Mesenchymal stem cell (in vitro differentiated cells and primary cell): ENCODE results near the gene DOCK10.

Source experiments
- DNase-seq: peaks from one replicate; pipeline ENCODE4 v3.0.0-alpha.2; 2013
- H2AFZ ChIP-seq: one replicate; pipeline ENCODE4 v1.6.1; 2013; ENCODE audit warnings: low read depth, mild to moderate bottlenecking, control low read depth, inconsistent platforms, low read length, moderate library complexity
- H2AK5ac ChIP-seq: 2 replicates; pipeline ENCODE4 v1.6.1; 2013; ENCODE audit warnings: low read length, moderate library complexity, mild to moderate bottlenecking, inconsistent platforms; ENCODE audit not compliant: severe bottlenecking
- H2BK120ac ChIP-seq: one replicate; pipeline ENCODE4 v1.6.1; 2013; ENCODE audit warnings: low read depth, mild to moderate bottlenecking, inconsistent platforms, low read length, moderate library complexity
- H2BK12ac ChIP-seq, 2 experiments: one replicate each; pipeline ENCODE4 v1.6.1; 2013; ENCODE audit warnings: inconsistent platforms in 2 of 2, low read length in 2 of 2, mild to moderate bottlenecking in 2 of 2, moderate library complexity in 2 of 2, control low read depth in 1 of 2
- H2BK15ac ChIP-seq: one replicate; pipeline ENCODE4 v1.6.1; 2013; ENCODE audit warnings: mild to moderate bottlenecking, low read depth, inconsistent platforms; ENCODE audit not compliant: poor library complexity, severe bottlenecking
- H2BK5ac ChIP-seq: 2 replicates; pipeline ENCODE4 v1.6.1; 2013; ENCODE audit warnings: low read depth, mild to moderate bottlenecking, low read length, control low read depth, inconsistent platforms; ENCODE audit not compliant: poor library complexity, severe bottlenecking
- H3K14ac ChIP-seq, 2 experiments: one replicate each; pipeline ENCODE4 v1.6.1; 2013; ENCODE audit warnings: inconsistent platforms in 2 of 2, low read length in 2 of 2, control low read depth in 1 of 2, mild to moderate bottlenecking in 1 of 2, moderate library complexity in 1 of 2
- H3K18ac ChIP-seq, 2 experiments: one replicate each; pipeline ENCODE4 v1.6.1; 2013; ENCODE audit warnings: inconsistent platforms in 2 of 2, low read length in 2 of 2, control low read depth in 1 of 2, low read depth in 1 of 2, mild to moderate bottlenecking in 1 of 2
- H3K23ac ChIP-seq, 2 experiments: one replicate each; pipeline ENCODE4 v1.6.1; 2013; ENCODE audit warnings: inconsistent platforms in 2 of 2, low read length in 2 of 2, mild to moderate bottlenecking in 2 of 2, moderate library complexity in 2 of 2, control low read depth in 1 of 2
- H3K27ac ChIP-seq: 2 replicates; pipeline ENCODE4 v1.5.1; 2013; ENCODE audit warnings: mild to moderate bottlenecking, moderate library complexity, low read length, control low read depth, inconsistent platforms; ENCODE audit not compliant: poor library complexity, severe bottlenecking
- H3K27me3 ChIP-seq, 2 experiments: 2 replicates each; pipeline versions ENCODE4 v1.6.1 to v1.7.0; 2013; ENCODE audit warnings: low read length in 2 of 2, mild to moderate bottlenecking in 2 of 2, moderate library complexity in 2 of 2, control low read depth in 1 of 2, inconsistent platforms in 1 of 2; ENCODE audit not compliant: control insufficient read depth in 1 of 2, insufficient read depth in 1 of 2
- H3K36me3 ChIP-seq, 2 experiments: 2 replicates each; pipeline versions ENCODE4 v1.6.1 to v1.7.0; 2013; ENCODE audit warnings: low read length in 2 of 2, control low read depth in 1 of 2, inconsistent platforms in 1 of 2, low read depth in 1 of 2, mild to moderate bottlenecking in 1 of 2; ENCODE audit not compliant: insufficient read depth in 2 of 2, control insufficient read depth in 1 of 2
- H3K4ac ChIP-seq, 2 experiments: one replicate each; pipeline ENCODE4 v1.6.1; 2013; ENCODE audit warnings: inconsistent platforms in 2 of 2, low read length in 2 of 2, mild to moderate bottlenecking in 2 of 2, moderate library complexity in 2 of 2, control low read depth in 1 of 2, low read depth in 1 of 2
- H3K4me1 ChIP-seq: 2 replicates; pipeline ENCODE4 v1.6.1; 2013; ENCODE audit warnings: low read depth, low read length, control low read depth; ENCODE audit not compliant: control insufficient read depth, insufficient read depth
- H3K4me2 ChIP-seq: 2 replicates; pipeline ENCODE4 v1.6.1; 2013; ENCODE audit warnings: low read length, mild to moderate bottlenecking, inconsistent platforms; ENCODE audit not compliant: poor library complexity, severe bottlenecking
- H3K4me3 ChIP-seq, 2 experiments: 2 replicates each; pipeline versions ENCODE4 v1.5.1 to v1.7.0; 2013; ENCODE audit warnings: low read length in 2 of 2, mild to moderate bottlenecking in 2 of 2, control low read depth in 1 of 2, low read depth in 1 of 2; ENCODE audit not compliant: insufficient read depth in 1 of 2
- H3K79me1 ChIP-seq: replicated peaks from 2 replicates; pipeline ENCODE4 v1.6.1; 2013; ENCODE audit warnings: mild to moderate bottlenecking, control low read depth, low read length, inconsistent platforms; ENCODE audit not compliant: poor library complexity, severe bottlenecking
- H3K9ac ChIP-seq: 2 replicates; pipeline ENCODE4 v1.7.0; 2013; ENCODE audit warnings: mild to moderate bottlenecking, low read length, moderate library complexity
- H3K9me3 ChIP-seq: 2 replicates; pipeline ENCODE4 v1.7.0; 2013; ENCODE audit warnings: mild to moderate bottlenecking, low read length; ENCODE audit not compliant: control insufficient read depth
- H4K8ac ChIP-seq: one replicate; pipeline ENCODE4 v1.6.1; 2013; ENCODE audit warnings: inconsistent platforms, mild to moderate bottlenecking, low read length, moderate library complexity
- H4K91ac ChIP-seq: one replicate; pipeline ENCODE4 v1.6.1; 2013; ENCODE audit warnings: mild to moderate bottlenecking, low read length, inconsistent platforms
- WGBS: methylation state at CpG from one replicate; pipeline ENCODE4 v1.1.7; 2013; ENCODE audit warnings: mixed read lengths; 5-methylcytosine and 5-hydroxymethylcytosine counted together

The DOCK10 gene

GRCh38 chr2:224869601-224870233 lies 172.6 kb downstream of the DOCK10 start:
- H3K14ac ChIP-seq, result no peak overlapping the region
- H2BK12ac ChIP-seq, result no peak overlapping the region
- H3K18ac ChIP-seq, result no peak overlapping the region
- H3K4ac ChIP-seq, result no peak overlapping the region
- no peak overlapping the region for H3K23ac ChIP-seq
- no peak overlapping the region for H2BK15ac ChIP-seq
- no peak overlapping the region for H2AFZ ChIP-seq
- H3K79me1 ChIP-seq, result peaks cover 1% of the 10 kb centered on the region
- H3K27ac ChIP-seq, result peak overlapping the region; percentile 34
- peaks cover 3 to 80% of the 10 kb centered on the region in 2 experiments for H3K36me3 ChIP-seq
- WGBS, result 58% methylated on average over 2 of the region's 3 CpGs
- no peak overlapping the region for H3K4me2 ChIP-seq
- no peaks in the 10 kb centered on the region for H3K4me1 ChIP-seq
- H2BK5ac ChIP-seq, result no peak overlapping the region
- H4K8ac ChIP-seq, result no peak overlapping the region
- H2AK5ac ChIP-seq, result no peak overlapping the region
- H3K27me3 ChIP-seq, result no peaks in the 10 kb centered on the region
- no peak overlapping the region for H3K4me3 ChIP-seq
- peak; percentile 52 for DNase-seq
- H2BK120ac ChIP-seq, result no peak overlapping the region
- H4K91ac ChIP-seq, result no peak overlapping the region
- H3K9me3 ChIP-seq, result no peaks in the 10 kb centered on the region
- H3K9ac ChIP-seq, result peak overlapping the region; percentile 76

DNA sequence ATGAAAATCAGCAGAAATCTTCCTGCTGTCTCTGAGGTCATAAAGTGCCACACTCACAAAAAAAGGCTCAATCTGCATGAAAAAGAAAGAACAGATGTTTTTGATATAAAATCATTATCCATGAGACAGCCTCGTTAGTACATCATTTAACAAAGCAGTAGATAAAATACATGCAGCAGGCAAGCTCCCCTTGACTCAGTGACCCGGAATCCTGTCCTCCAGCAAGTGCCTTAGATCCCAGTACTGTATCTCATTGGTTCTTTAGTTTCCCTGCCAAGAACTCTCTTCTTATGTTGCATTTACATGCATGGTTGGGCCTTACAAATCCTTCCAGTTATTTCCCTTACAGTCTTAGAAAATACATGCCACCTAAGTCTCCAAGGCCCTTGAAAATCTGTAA lies 177.3 kb downstream of the DOCK10 start:
- no peaks in the 10 kb centered on the region for H3K27me3 ChIP-seq
- no peak overlapping the region for H3K23ac ChIP-seq
- DNase-seq, result no peak
- no peak overlapping the region for H4K91ac ChIP-seq
- no peaks in the 10 kb centered on the region for H3K9me3 ChIP-seq
- no peak overlapping the region for H3K4me3 ChIP-seq
- no peak overlapping the region for H2AFZ ChIP-seq
- no peak overlapping the region for H3K4ac ChIP-seq
- peaks cover 0 to 76% of the 10 kb centered on the region in 2 experiments for H3K36me3 ChIP-seq
- 79% methylated on average over 2 of the region's 2 CpGs for WGBS
- no peak overlapping the region for H2BK15ac ChIP-seq
- H3K4me2 ChIP-seq, result no peak overlapping the region
- no peak overlapping the region for H3K14ac ChIP-seq
- no peak overlapping the region for H3K18ac ChIP-seq
- H2BK120ac ChIP-seq, result no peak overlapping the region
- H3K4me1 ChIP-seq, result no peaks in the 10 kb centered on the region
- no peak overlapping the region for H2BK12ac ChIP-seq
- peaks cover 1% of the 10 kb centered on the region for H3K79me1 ChIP-seq
- no peak overlapping the region for H3K9ac ChIP-seq
- no peak overlapping the region for H2BK5ac ChIP-seq
- H3K27ac ChIP-seq, result no peak overlapping the region
- no peak overlapping the region for H4K8ac ChIP-seq
- H2AK5ac ChIP-seq, result no peak overlapping the region

- Histone ChIP-seq H3K9ac (no peak overlapping the region), H4K8ac (no peak overlapping the region), H3K9me3 (no peaks in the 10 kb centered on the region), H2BK5ac (no peak overlapping the region), H2AK5ac (no peak overlapping the region), H3K36me3 (peaks cover 0 to 90% of the 10 kb centered on the region in 2 experiments), H3K27me3 (no peaks in the 10 kb centered on the region), H3K4me1 (no peaks in the 10 kb centered on the region), H4K91ac (no peak overlapping the region), H3K23ac (no peak overlapping the region), H3K4me3 (no peak overlapping the region), H3K4me2 (no peak overlapping the region), H3K4ac (no peak overlapping the region), H2BK12ac (no peak overlapping the region), H3K27ac (no peak overlapping the region), H2AFZ (no peak overlapping the region), H3K14ac (no peak overlapping the region), H2BK15ac (no peak overlapping the region), H2BK120ac (no peak overlapping the region), H3K18ac (no peak overlapping the region), H3K79me1 (peaks cover 1% of the 10 kb centered on the region)
- WGBS, result 87% methylated on average over 4 of the region's 4 CpGs
- DNase-seq, result no peak
These were observed 181.0 kb downstream of the DOCK10 start for GRCh38 chr2:224861266-224861665.

- Histone ChIP-seq H2BK15ac (no peak overlapping the region), H2AK5ac (no peak overlapping the region), H2BK12ac (no peak overlapping the region), H3K14ac (no peak overlapping the region), H3K27me3 (no peaks in the 10 kb centered on the region), H3K4me2 (no peak overlapping the region), H3K9ac (no peak overlapping the region), H3K27ac (no peak overlapping the region), H4K8ac (no peak overlapping the region), H3K23ac (no peak overlapping the region), H3K79me1 (no peaks in the 10 kb centered on the region), H3K9me3 (no peaks in the 10 kb centered on the region), H4K91ac (no peak overlapping the region), H2BK120ac (no peak overlapping the region), H3K4ac (no peak overlapping the region), H2BK5ac (no peak overlapping the region), H3K36me3 (peaks cover 0 to 90% of the 10 kb centered on the region in 2 experiments), H3K4me3 (no peak overlapping the region), H3K4me1 (no peaks in the 10 kb centered on the region), H3K18ac (no peak overlapping the region), H2AFZ (no peak overlapping the region)
- no peak for DNase-seq
These were observed 181.5 kb downstream of the DOCK10 start for GRCh38 chr2:224860786-224861185.
